Heart left ventricle (tissue), 16 donors: Measurements from ENCODE around the gene MED22. TPM values are rescaled to one million over a fixed set of nuclear protein-coding genes. Genes with fewer than 3 reads are reported as not detected.

Experiments
- ATAC-seq, 4 donors: fragments of 200-7000 bp; cut with Tn5 transposase; one replicate each; pipeline ENCODE4 v1.9.1; 2020 to 2022; ENCODE audit warnings: moderate library complexity in 4 of 4, mild to moderate bottlenecking in 3 of 4, moderate number of reproducible peaks in 1 of 4
- DNase-seq, 5 donors: peaks; one replicate each; pipeline ENCODE4 v3.0.0-alpha.2; 2020
- H3K27ac ChIP-seq, 12 donors: fragments of 200-600 bp; sonication (generic) in 4 of 12; one replicate each; pipeline versions ENCODE4 v1.5.0 to v1.8.0; 2016 to 2022; ENCODE audit warnings: mild to moderate bottlenecking in 2 of 12
- H3K27me3 ChIP-seq, 9 donors: fragments of 200-600 bp; sonication (generic) in 2 of 9; one replicate each; pipeline versions ENCODE4 v1.5.1 to v1.8.0; 2016 to 2022; ENCODE audit warnings: mild to moderate bottlenecking in 3 of 9
- H3K36me3 ChIP-seq, 9 donors: fragments of 200-600 bp; sonication (generic) in 2 of 9; one replicate each; pipeline versions ENCODE4 v1.5.0 to v1.8.0; 2018 to 2022; ENCODE audit warnings: mild to moderate bottlenecking in 2 of 9
- H3K4me1 ChIP-seq, 12 donors: fragments of 200-600 bp; sonication (generic) in 4 of 12; one replicate each; pipeline versions ENCODE4 v1.5.0 to v1.8.0; 2016 to 2022; ENCODE audit warnings: mild to moderate bottlenecking in 3 of 12
- H3K4me3 ChIP-seq, 12 donors: fragments of 200-600 bp; sonication (generic) in 4 of 12; one replicate each; pipeline versions ENCODE4 v1.5.0 to v1.8.0; 2017 to 2022; ENCODE audit warnings: mild to moderate bottlenecking in 9 of 12, moderate library complexity in 4 of 12
- H3K9me3 ChIP-seq, 12 donors: fragments of 200-600 bp; sonication (generic) in 4 of 12; one replicate each; pipeline versions ENCODE4 v1.5.0 to v1.8.0; 2016 to 2022; ENCODE audit warnings: mild to moderate bottlenecking in 1 of 12
- POLR2A ChIP-seq, 2 donors: fragments of 450-650 bp; IDR thresholded peaks; one replicate each; pipeline ENCODE4 v1.6.1; 2017; ENCODE audit warnings: antibody characterized with exemption in 2 of 2, mild to moderate bottlenecking in 2 of 2, moderate library complexity in 2 of 2
- WGBS, 4 donors: extraction: QIAGEN DNeasy Blood & Tissue Kit in 2 of 4; methylation state at CpG; one replicate each; pipeline versions ENCODE4 v1.1.5 to v1.1.7; 2013 to 2018; 5-methylcytosine and 5-hydroxymethylcytosine counted together
- intact Hi-C, 10 donors: fragments of 100-400 bp; cut with DNase I; formaldehyde crosslinking; loops; one replicate each; pipeline versions ENCODE4 v1.11.1 to v1.14.2; 2022
- polyA plus RNA-seq, 2 donors: library from polyadenylated mRNA; stranded (reverse); fragments of 200-250 nt; gene quantifications; one replicate each; pipeline ENCODE4 v1.2.3, GENCODE V29; 2013
- total RNA-seq, 9 donors: library from RNA; depleted of rRNA in 2 of 9; stranded (reverse); fragments of >200 nt in 2 of 9; fragmentation: NEBNext Ultra II Directional in 3 of 9; extraction: Animal tissue kit (Norgen Biotek cat#: 25700) in 3 of 9; gene quantifications; one replicate each; pipeline versions ENCODE4 v1.1.0 to v1.2.4, GENCODE V29; 2016 to 2023
- TF ChIP-seq, protein P1 (sequence below), 12 donors: fragments of 200-600 bp; sonication (generic) in 4 of 12; IDR thresholded peaks; one replicate each; pipeline versions ENCODE4 v1.5.0 to v1.8.0; 2018 to 2022; ENCODE audit warnings: antibody characterized with exemption in 12 of 12, mild to moderate bottlenecking in 5 of 12
- donor health status: ischemic (EF 13 %, LVEDD 7.1; RV severe dilation, severe dysfunction).
- donor health status: healthy with polysubstance abuse.
- donor health status: DM: no; HTN: yes; CAD: no.
- donor health status: DM: no; HTN: no; CAD: no.
- donor health status: ischemic (EF 25% LVEDD 6.9; RV normal size, moderate dysfunction).
- donor health status: ischemic (EF 25% LVEDD 5.7; RV mildly dilated, moderate dysfunction).
- donor health status: healthy.
- donor health status: DM: yes; HTN: yes; CAD: no.
- donor health status: ischemic (EF 35%, LVEDD 5.7; RV mildly dilated, moderate dysfunction).
- donor health status: nonischemic (EF 11% LVEDD 7.7; RV severe dilation, severe dysfunction).
- donor health status: DM: yes; HTN: yes; CAD: no.
- donor health status: PGD.
- donor health status: ischemic (EF 29% LVEDD 5.4; RV normal size, mild dysfunction).
- donor health status: nonischemic (EF 23%, LVEDD 6.1; RV moderate dilation, normal function).

MED22 gene
- total and polyA plus RNA-seq, 11 donors: 12.3 to 33.8 (median 19.5) TPM

DNA sequence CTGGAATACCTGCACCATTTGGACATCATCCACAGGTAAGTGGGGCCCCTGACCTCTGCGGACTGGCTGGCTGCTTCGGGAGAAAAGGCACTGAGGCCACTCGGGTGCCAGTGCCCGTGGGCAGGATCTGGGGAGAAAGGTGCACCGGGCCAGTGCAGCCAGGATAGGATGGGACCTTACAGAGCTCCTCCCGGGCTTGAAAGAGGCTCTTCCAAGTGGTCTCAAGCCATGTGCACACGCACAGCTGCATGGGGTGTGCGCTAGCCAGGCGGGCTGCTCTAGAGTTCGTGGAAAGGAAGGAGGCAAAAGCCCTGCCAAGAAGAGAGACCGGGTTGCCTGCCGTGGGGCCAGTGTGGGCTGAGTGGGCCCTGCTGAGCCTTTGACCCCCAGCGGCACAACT, 41.6 kb upstream of the MED22 start:
- DNase-seq (no peak), ATAC-seq (no peak)
- no peaks in the 10 kb centered on the region for H3K9me3 ChIP-seq
- H3K4me1 ChIP-seq: no peaks in the 10 kb centered on the region
- WGBS, 4 donors: 82 to 87% (median 84%) methylated on average over 12 to 13 of the region's 13 CpGs
- TF ChIP-seq, protein P1, sequence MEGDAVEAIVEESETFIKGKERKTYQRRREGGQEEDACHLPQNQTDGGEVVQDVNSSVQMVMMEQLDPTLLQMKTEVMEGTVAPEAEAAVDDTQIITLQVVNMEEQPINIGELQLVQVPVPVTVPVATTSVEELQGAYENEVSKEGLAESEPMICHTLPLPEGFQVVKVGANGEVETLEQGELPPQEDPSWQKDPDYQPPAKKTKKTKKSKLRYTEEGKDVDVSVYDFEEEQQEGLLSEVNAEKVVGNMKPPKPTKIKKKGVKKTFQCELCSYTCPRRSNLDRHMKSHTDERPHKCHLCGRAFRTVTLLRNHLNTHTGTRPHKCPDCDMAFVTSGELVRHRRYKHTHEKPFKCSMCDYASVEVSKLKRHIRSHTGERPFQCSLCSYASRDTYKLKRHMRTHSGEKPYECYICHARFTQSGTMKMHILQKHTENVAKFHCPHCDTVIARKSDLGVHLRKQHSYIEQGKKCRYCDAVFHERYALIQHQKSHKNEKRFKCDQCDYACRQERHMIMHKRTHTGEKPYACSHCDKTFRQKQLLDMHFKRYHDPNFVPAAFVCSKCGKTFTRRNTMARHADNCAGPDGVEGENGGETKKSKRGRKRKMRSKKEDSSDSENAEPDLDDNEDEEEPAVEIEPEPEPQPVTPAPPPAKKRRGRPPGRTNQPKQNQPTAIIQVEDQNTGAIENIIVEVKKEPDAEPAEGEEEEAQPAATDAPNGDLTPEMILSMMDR (IDR thresholded peaks at IDR 0.05): no peak
- no peak for TF ChIP-seq POLR2A (IDR thresholded peaks at IDR 0.05)
- H3K36me3 ChIP-seq: no peaks in the 10 kb centered on the region
- intact Hi-C loops: no loop called here
- no peak overlapping the region for H3K27ac ChIP-seq
- peaks cover 0 to 12% (median 0%) of the 10 kb centered on the region in 9 donors for H3K27me3 ChIP-seq
- H3K4me3 ChIP-seq: no peak overlapping the region

DNA sequence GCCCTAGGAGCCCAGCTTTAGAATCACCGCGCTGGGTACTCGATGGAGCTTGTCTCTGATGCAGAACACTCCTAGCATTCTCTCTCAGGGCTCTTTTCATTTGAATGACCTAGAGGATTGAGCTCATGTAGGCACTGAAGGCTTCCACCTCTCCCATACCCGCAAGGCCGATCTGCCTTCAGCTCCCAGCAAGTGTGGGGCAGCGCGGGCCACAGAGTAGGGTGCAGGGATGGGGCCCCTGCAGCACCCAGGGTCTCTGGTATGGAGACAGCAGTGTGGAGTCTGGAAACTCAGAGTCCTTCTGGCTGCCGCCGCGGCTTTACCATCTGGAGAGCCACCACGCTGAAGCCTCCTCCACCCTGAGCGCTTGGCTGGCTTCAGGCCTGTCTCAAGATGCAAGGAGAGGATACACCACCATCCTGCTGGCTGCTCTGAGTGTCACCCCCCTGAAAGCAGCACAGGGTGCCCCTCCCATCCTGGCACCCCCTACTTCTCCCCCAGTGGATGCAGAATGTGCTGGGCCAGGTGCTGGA, 41.2 kb upstream of the MED22 start:
- no peak for ATAC-seq
- Histone ChIP-seq H3K36me3 (no peaks in the 10 kb centered on the region), H3K27me3 (peaks cover 0 to 9% (median 0%) of the 10 kb centered on the region in 9 donors), H3K27ac (no peak overlapping the region), H3K9me3 (no peaks in the 10 kb centered on the region), H3K4me3 (no peak overlapping the region), H3K4me1 (no peaks in the 10 kb centered on the region)
- DNase-seq: no peak
- WGBS, 4 donors: 90 to 98% (median 96%) methylated on average over 8 to 12 of the region's 12 CpGs
- TF ChIP-seq, protein P1 (IDR thresholded peaks at IDR 0.05): no peak
- TF ChIP-seq POLR2A (IDR thresholded peaks at IDR 0.05): no peak
- intact Hi-C loops: no loop called here

- H3K4me3 ChIP-seq: no peak overlapping the region
- TF ChIP-seq POLR2A (IDR thresholded peaks at IDR 0.05): no peak
- TF ChIP-seq, protein P1 (IDR thresholded peaks at IDR 0.05): no peak
- DNase-seq (peak in 1 of 5 donors; percentile 13), ATAC-seq (no peak)
- whole genome bisulfite sequencing, 4 donors: 83 to 89% (median 87%) methylated on average over 9 of the region's 9 CpGs
- intact Hi-C loops: no loop called here
- no peaks in the 10 kb centered on the region for H3K9me3 ChIP-seq
- H3K27me3 ChIP-seq: peaks cover 0 to 4% (median 0%) of the 10 kb centered on the region in 9 donors
- no peaks in the 10 kb centered on the region for H3K36me3 ChIP-seq
- no peaks in the 10 kb centered on the region for H3K4me1 ChIP-seq
- no peak overlapping the region for H3K27ac ChIP-seq
Measured at GRCh38 chr9:133387680-133388079, 39.7 kb upstream of the MED22 start.

DNA sequence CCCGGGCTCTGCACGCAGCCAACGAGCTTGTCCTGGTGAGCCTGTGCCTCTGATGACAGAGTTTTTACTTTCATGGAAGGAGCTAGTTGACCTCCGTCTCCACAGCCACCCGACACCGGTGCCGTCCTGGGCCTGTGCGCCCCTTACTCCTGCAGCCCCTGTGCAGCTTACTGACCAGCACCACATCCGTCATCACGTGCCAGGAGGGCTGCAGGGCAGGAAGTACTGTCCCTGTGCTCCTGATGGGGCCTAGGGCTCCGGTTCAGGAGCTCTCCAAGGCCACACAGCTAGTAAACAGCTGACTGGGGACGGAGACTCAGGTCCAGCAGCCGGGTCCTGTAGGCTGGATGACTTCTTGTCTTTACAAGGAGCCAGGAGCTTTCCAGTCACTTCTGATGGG, 38.4 kb upstream of the MED22 start:
- Histone ChIP-seq H3K4me3 (no peak overlapping the region), H3K36me3 (no peaks in the 10 kb centered on the region), H3K9me3 (no peaks in the 10 kb centered on the region), H3K27ac (no peak overlapping the region), H3K4me1 (no peaks in the 10 kb centered on the region), H3K27me3 (peaks cover 0 to 4% (median 0%) of the 10 kb centered on the region in 9 donors)
- TF ChIP-seq POLR2A (IDR thresholded peaks at IDR 0.05): no peak
- ATAC-seq (no peak), DNase-seq (no peak)
- intact Hi-C loops: no loop called here
- WGBS, 4 donors: 78 to 99% (median 80%) methylated on average over 8 to 13 of the region's 13 CpGs

DNA sequence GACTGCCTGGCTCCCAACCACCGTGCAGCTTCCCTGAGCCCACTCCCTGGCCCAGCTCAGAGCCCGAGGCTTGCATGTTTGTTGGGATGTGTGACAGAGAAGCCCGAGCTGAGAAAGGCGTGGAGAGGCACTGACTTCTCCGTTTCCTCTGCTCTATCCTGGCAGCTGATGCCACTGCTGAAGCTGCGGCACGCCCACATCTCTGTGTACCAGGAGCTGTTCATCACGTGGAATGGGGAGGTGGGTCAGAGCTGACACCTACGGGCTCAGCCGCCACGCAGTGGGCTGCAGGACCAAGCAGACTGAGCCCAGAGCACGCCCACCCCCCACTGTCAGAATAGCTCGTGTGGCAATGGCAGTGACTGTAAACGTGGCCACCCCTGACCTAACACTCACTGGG, 37.5 kb upstream of the MED22 start:
- Histone ChIP-seq H3K27me3 (no peaks in the 10 kb centered on the region), H3K27ac (no peak overlapping the region), H3K4me1 (no peaks in the 10 kb centered on the region), H3K36me3 (no peaks in the 10 kb centered on the region), H3K9me3 (no peaks in the 10 kb centered on the region), H3K4me3 (no peak overlapping the region)
- TF ChIP-seq, protein P1 (IDR thresholded peaks at IDR 0.05): no peak
- no peak for TF ChIP-seq POLR2A (IDR thresholded peaks at IDR 0.05)
- DNase-seq: no peak
- ATAC-seq: no peak
- WGBS, 4 donors: 86 to 90% (median 87%) methylated on average over 13 to 14 of the region's 14 CpGs
- intact Hi-C loops: no loop called here
